Measurements from ENCODE around the gene AP1M2. TPM values are rescaled to one million over a fixed set of nuclear protein-coding genes. Genes with fewer than 3 reads are reported as not detected.

AP1M2 gene
- 2.5 and 2.8 TPM in 2 replicates for total RNA-seq (2021)
- Bru-seq, nascent RNA, result percentile 18 among the genes with signal in this experiment
- percentile 25 among the genes with signal in this experiment for BruChase-seq, experiment 1, labeled RNA remaining after a 2-hour chase
- BruChase-seq, experiment 2, labeled RNA remaining after a 6-hour chase, result percentile 28 among the genes with signal in this experiment
- long read RNA-seq, partial matches to known transcripts, result 3 of 3 reads
- long read RNA-seq, other reads (novel, unspliced or antisense), result 0 of 3 reads

- no peak for TF ChIP-seq EZH2 (IDR thresholded peaks at IDR 0.05; ENCODE audit: borderline replicate concordance, low read depth, low read length, poor library complexity, severe bottlenecking)
- TF ChIP-seq, protein P1, sequence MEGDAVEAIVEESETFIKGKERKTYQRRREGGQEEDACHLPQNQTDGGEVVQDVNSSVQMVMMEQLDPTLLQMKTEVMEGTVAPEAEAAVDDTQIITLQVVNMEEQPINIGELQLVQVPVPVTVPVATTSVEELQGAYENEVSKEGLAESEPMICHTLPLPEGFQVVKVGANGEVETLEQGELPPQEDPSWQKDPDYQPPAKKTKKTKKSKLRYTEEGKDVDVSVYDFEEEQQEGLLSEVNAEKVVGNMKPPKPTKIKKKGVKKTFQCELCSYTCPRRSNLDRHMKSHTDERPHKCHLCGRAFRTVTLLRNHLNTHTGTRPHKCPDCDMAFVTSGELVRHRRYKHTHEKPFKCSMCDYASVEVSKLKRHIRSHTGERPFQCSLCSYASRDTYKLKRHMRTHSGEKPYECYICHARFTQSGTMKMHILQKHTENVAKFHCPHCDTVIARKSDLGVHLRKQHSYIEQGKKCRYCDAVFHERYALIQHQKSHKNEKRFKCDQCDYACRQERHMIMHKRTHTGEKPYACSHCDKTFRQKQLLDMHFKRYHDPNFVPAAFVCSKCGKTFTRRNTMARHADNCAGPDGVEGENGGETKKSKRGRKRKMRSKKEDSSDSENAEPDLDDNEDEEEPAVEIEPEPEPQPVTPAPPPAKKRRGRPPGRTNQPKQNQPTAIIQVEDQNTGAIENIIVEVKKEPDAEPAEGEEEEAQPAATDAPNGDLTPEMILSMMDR (conservative IDR thresholded peaks at IDR 0.05; ENCODE audit: low read depth, low read length), result no peak
- POLR2A ChIA-PET (ENCODE audit: low non-redundant PET), result no interaction called here
- H3K27me3 ChIP-seq (replicated peaks; ENCODE audit: insufficient read depth, low read depth, low read length, poor library complexity), result peaks cover 8% of the 10 kb centered on the region
- no peak for DNase-seq (ENCODE audit: low spot score)
- intact Hi-C loops (cut with micrococcal nuclease; ENCODE audit: unreplicated experiment), result loop anchor here (10.0 kb wide), 1 partner anchor 278 kb away; no protein-coding TSS in a partner anchor
- H3K4me1 ChIP-seq (ENCODE audit: insufficient read depth, low read length, poor library complexity, severe bottlenecking), result no peaks in the 10 kb centered on the region
- H3K4me3 ChIP-seq (ENCODE audit: low read depth, low read length, poor library complexity, severe bottlenecking), result no peak within 1 kb of the TSS
- H3K27ac ChIP-seq (ENCODE audit: low read depth, low read length, poor library complexity, severe bottlenecking), result no peak within 1 kb of the TSS
- CTCF ChIA-PET, result interaction anchor here (0.7 kb wide), 1 partner anchor 31 kb away, joined by 5 read pairs; no protein-coding TSS in a partner anchor
- no TSS peak for BruUV-seq (replicated peaks)
- H3K36me3 ChIP-seq (ENCODE audit: insufficient read depth, low read length, poor library complexity, severe bottlenecking), result no peaks in the 10 kb centered on the region
- no peaks in the 10 kb centered on the region for H3K9me3 ChIP-seq (ENCODE audit: low read depth, low read length, poor library complexity, severe bottlenecking)
Observed at GRCh38 chr19:10587022-10587838, at the start of gene AP1M2. TSS of gene AP1M2 (minus strand) at chr19:10587312. CDS start at chr19:10587231, 81 bp downstream.

DNA sequence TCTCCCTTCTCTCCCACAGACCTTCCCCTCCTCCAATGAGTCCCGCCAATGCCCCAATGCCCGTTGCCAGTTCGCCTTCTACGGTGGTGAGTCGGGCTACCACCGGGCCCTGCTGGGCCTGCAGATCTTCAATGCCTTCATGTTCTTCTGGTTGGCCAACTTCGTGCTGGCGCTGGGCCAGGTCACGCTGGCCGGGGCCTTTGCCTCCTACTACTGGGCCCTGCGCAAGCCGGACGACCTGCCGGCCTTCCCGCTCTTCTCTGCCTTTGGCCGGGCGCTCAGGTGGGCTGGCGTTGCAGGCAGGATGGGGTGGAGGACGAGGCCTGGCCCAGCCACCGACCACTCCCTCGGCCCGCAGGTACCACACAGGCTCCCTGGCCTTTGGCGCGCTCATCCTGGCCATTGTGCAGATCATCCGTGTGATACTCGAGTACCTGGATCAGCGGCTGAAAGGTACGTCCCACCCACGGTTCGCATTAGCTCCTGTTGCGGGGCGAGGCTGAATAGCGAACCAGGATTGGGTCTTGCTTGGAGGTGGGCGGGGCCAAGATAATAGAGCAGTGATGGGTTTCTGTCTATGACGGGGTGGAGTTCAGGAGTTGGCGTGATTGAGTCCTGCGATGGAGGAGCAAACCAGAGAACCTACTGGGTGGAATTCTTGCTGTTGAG is 49.3 kb upstream of the AP1M2 start:
- TF ChIP-seq EZH2 (IDR thresholded peaks at IDR 0.05; ENCODE audit: borderline replicate concordance, low read depth, low read length, poor library complexity, severe bottlenecking), result no peak
- no peaks in the 10 kb centered on the region for H3K4me1 ChIP-seq (ENCODE audit: insufficient read depth, low read length, poor library complexity, severe bottlenecking)
- H3K36me3 ChIP-seq (ENCODE audit: insufficient read depth, low read length, poor library complexity, severe bottlenecking), result peaks cover 14% of the 10 kb centered on the region
- intact Hi-C loops (cut with micrococcal nuclease; ENCODE audit: unreplicated experiment), result no loop called here
- no TSS peak for BruUV-seq (replicated peaks)
- POLR2A ChIA-PET (ENCODE audit: low non-redundant PET), result no interaction called here
- H3K9me3 ChIP-seq (ENCODE audit: low read depth, low read length, poor library complexity, severe bottlenecking), result no peaks in the 10 kb centered on the region
- DNase-seq (ENCODE audit: low spot score), result no peak
- H3K4me3 ChIP-seq (ENCODE audit: low read depth, low read length, poor library complexity, severe bottlenecking), result no peak overlapping the region
- H3K27ac ChIP-seq (ENCODE audit: low read depth, low read length, poor library complexity, severe bottlenecking), result no peak overlapping the region
- H3K27me3 ChIP-seq (replicated peaks; ENCODE audit: insufficient read depth, low read depth, low read length, poor library complexity), result no peaks in the 10 kb centered on the region
- CTCF ChIA-PET, result no interaction called here

- ChIA-PET CTCF (interaction anchor here (0.8 kb wide), 1 partner anchor 65 kb away, joined by 6 read pairs; no protein-coding TSS in a partner anchor), POLR2A (ENCODE audit: low non-redundant PET) (no interaction called here)
- peaks cover 15% of the 10 kb centered on the region for H3K36me3 ChIP-seq (ENCODE audit: insufficient read depth, low read length, poor library complexity, severe bottlenecking)
- BruUV-seq (replicated peaks), result no TSS peak
- H3K27ac ChIP-seq (ENCODE audit: low read depth, low read length, poor library complexity, severe bottlenecking), result no peak overlapping the region
- H3K4me1 ChIP-seq (ENCODE audit: insufficient read depth, low read length, poor library complexity, severe bottlenecking), result no peaks in the 10 kb centered on the region
- intact Hi-C loops (cut with micrococcal nuclease; ENCODE audit: unreplicated experiment), result no loop called here
- H3K9me3 ChIP-seq (ENCODE audit: low read depth, low read length, poor library complexity, severe bottlenecking), result no peaks in the 10 kb centered on the region
- H3K4me3 ChIP-seq (ENCODE audit: low read depth, low read length, poor library complexity, severe bottlenecking), result no peak overlapping the region
- TF ChIP-seq, protein P1 (conservative IDR thresholded peaks at IDR 0.05; ENCODE audit: low read depth, low read length), result no peak
- no peak for TF ChIP-seq EZH2 (IDR thresholded peaks at IDR 0.05; ENCODE audit: borderline replicate concordance, low read depth, low read length, poor library complexity, severe bottlenecking)
- no peak for DNase-seq (ENCODE audit: low spot score)
- no peaks in the 10 kb centered on the region for H3K27me3 ChIP-seq (replicated peaks; ENCODE audit: insufficient read depth, low read depth, low read length, poor library complexity)
Observed at GRCh38 chr19:10634963-10635362, 47.9 kb upstream of the AP1M2 start.
